ENCODE results near the gene CHRND.
"Not testable (repeated sequence)": the region's sequence is repeated elsewhere in the genome, so short reads cannot be mapped to it uniquely, and the experiment has no call there.

The CHRND gene

DNA sequence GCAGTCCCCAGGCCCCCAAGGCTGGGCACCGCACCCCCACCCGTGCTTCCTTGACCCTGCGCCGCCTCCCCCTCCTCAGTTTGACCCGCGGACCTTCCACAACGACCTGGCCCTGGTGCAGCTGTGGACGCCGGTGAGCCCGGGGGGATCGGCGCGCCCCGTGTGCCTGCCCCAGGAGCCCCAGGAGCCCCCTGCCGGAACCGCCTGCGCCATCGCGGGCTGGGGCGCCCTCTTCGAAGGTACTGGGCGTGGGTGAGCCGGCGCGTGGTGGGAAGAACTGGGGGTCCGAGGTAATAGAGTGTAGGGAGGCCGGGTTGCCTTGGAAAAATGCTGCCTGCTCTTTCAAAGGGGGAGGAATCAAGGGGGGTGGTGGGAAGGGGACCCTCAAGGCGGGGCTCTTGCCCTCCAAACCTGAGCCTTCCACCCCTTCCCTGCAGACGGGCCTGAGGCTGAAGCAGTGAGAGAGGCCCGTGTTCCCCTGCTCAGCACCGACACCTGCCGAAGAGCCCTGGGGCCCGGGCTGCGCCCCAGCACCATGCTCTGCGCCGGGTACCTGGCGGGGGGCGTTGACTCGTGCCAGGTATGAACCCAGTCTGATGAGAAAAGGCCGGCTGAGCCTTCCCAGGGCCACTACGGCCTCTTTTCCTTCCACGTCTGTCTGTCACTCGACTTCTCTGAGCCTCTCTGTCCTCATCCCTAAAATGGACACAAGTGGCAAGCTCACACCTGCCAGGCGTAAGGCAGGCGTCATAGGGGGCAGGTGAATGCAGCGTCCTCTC is 3.1 kb upstream of the CHRND start:
- H3K4me3 Mint-ChIP-seq = no peak overlapping the region
- H3K27me3 Mint-ChIP-seq = peaks cover 86% of the 10 kb centered on the region
- no peaks in the 10 kb centered on the region for H3K36me3 Mint-ChIP-seq
- CTCF ChIA-PET = interaction anchor here (0.5 to 3.6 kb wide), 7 partner anchors 8 to 187 kb away, joined by 3 to 14 read pairs (median 3); no protein-coding TSS in a partner anchor
- no peak for DNase-seq
- H3K27ac Mint-ChIP-seq = no peak overlapping the region
- no peaks in the 10 kb centered on the region for H3K9me3 Mint-ChIP-seq
- peaks cover 10% of the 10 kb centered on the region for H3K4me1 Mint-ChIP-seq

DNA sequence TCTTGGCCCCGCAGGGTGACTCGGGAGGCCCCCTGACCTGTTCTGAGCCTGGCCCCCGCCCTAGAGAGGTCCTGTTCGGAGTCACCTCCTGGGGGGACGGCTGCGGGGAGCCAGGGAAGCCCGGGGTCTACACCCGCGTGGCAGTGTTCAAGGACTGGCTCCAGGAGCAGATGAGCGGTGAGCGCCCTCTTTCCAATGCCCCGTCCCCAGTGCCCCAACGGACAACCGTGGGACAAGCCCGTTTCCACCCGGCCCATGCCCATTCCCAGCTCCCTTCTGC is 2.6 kb upstream of the CHRND start:
- CTCF ChIA-PET = interaction anchor here (1.0 to 3.6 kb wide), 4 partner anchors 9 to 79 kb away, joined by 3 to 14 read pairs (median 4); no protein-coding TSS in a partner anchor
- no peaks in the 10 kb centered on the region for H3K9me3 Mint-ChIP-seq
- peaks cover 13% of the 10 kb centered on the region for H3K4me1 Mint-ChIP-seq
- H3K27me3 Mint-ChIP-seq = peaks cover 92% of the 10 kb centered on the region
- no peak overlapping the region for H3K27ac Mint-ChIP-seq
- no peak overlapping the region for H3K4me3 Mint-ChIP-seq
- no peak for DNase-seq
- H3K36me3 Mint-ChIP-seq = no peaks in the 10 kb centered on the region

- DNase-seq = peak; percentile 50
- H3K36me3 Mint-ChIP-seq = no peaks in the 10 kb centered on the region
- peaks cover 94% of the 10 kb centered on the region for H3K27me3 Mint-ChIP-seq
- CTCF ChIA-PET = interaction anchor here (1.0 to 3.6 kb wide), 4 partner anchors 9 to 80 kb away, joined by 3 to 14 read pairs (median 4); no protein-coding TSS in a partner anchor
- no peak overlapping the region for H3K4me3 Mint-ChIP-seq
- no peak overlapping the region for H3K27ac Mint-ChIP-seq
- H3K9me3 Mint-ChIP-seq = no peaks in the 10 kb centered on the region
- peaks cover 19% of the 10 kb centered on the region for H3K4me1 Mint-ChIP-seq
Observed at GRCh38 chr2:232523682-232524597, 2.0 kb upstream of the CHRND start.

DNA sequence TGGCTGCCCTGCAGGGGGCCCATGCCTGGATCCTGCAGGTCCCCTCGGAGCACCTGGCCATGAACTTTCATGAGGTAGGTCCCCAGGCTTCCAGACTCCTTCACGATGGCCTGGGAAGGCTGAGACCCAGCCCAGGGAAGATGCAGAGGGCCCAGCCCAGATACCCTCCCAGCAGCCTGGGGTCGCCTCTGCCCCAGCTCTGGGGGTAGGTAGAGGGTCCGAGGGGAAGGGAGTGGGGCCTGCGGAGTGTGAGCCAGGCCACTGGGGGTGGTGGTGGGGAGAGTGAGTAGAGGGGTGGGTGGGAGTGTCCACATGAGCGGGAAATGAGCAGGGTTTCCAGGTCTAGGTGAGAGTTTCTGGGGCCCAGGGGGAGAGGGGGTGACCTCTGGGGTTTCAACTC is 1.2 kb upstream of the CHRND start:
- H3K27me3 Mint-ChIP-seq = peaks cover 89% of the 10 kb centered on the region

DNA sequence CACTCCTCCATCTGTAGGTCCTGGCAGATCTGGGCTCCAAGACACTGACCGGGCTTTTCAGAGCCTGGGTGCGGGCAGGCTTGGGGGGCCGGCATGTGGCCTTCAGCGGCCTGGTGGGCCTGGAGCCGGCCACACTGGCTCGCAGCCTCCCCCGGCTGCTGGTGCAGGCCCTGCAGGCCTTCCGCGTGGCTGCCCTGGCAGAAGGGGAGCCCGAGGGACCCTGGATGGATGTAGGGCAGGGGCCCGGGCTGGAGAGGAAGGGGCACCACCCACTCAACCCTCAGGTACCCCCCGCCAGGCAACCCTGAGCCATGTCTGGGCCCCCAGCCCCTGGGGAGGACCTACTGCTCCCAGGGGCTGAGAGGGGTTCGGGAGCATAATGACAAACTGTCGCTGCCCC is 761 bp upstream of the CHRND start:
- Mint-ChIP-seq H3K4me1 (peaks cover 24% of the 10 kb centered on the region), H3K9me3 (no peaks in the 10 kb centered on the region), H3K4me3 (no peak overlapping the region), H3K27me3 (peaks cover 87% of the 10 kb centered on the region), H3K36me3 (no peaks in the 10 kb centered on the region), H3K27ac (no peak overlapping the region)
- DNase-seq = no peak
- CTCF ChIA-PET = no interaction called here

More for the DNA sequence above, 1.2 kb upstream of the CHRND start:
- no peak for DNase-seq
- no peak overlapping the region for H3K4me3 Mint-ChIP-seq
- H3K27ac Mint-ChIP-seq = no peak overlapping the region
- H3K36me3 Mint-ChIP-seq = no peaks in the 10 kb centered on the region
- H3K4me1 Mint-ChIP-seq = peaks cover 24% of the 10 kb centered on the region
- CTCF ChIA-PET = no interaction called here
- no peaks in the 10 kb centered on the region for H3K9me3 Mint-ChIP-seq

DNA sequence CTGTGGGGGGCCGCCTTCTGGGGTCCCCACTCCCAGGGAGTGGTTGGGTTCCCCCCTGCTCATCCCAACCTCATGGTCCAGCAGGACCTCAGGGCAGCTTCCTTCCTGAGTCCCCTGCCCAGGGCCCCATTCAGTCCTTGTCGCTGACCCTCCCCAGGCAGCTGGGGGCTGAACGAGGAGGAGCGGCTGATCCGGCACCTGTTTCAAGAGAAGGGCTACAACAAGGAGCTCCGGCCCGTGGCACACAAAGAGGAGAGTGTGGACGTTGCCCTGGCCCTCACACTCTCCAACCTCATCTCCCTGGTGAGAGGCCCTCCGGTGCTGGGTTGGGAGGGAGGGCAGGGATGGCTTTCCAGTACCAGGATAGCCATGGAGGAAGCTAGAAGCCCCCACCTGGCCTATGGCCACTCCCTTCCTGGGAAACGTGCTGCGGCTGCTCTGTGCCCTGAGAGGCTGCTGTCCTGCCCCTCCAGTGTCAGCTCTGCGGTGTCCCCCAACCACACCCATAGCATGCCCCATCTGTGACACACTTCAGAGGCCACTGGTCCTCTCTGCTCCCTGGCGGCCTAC is 497 bp downstream of the CHRND start:
- Mint-ChIP-seq H3K4me1 (peaks cover 22% of the 10 kb centered on the region), H3K27ac (no peak overlapping the region), H3K4me3 (no peak overlapping the region), H3K36me3 (no peaks in the 10 kb centered on the region), H3K27me3 (peaks cover 79% of the 10 kb centered on the region), H3K9me3 (no peaks in the 10 kb centered on the region)
- no peak for DNase-seq
- CTCF ChIA-PET = no interaction called here

- no peaks in the 10 kb centered on the region for H3K9me3 Mint-ChIP-seq
- CTCF ChIA-PET = no interaction called here
- no peak overlapping the region for H3K27ac Mint-ChIP-seq
- H3K27me3 Mint-ChIP-seq = peaks cover 70% of the 10 kb centered on the region
- H3K36me3 Mint-ChIP-seq = no peaks in the 10 kb centered on the region
- no peak overlapping the region for H3K4me3 Mint-ChIP-seq
- DNase-seq = no peak
- peaks cover 22% of the 10 kb centered on the region for H3K4me1 Mint-ChIP-seq
Observed at GRCh38 chr2:232527905-232528470, 2.0 kb downstream of the CHRND start.

GRCh38 chr2:232528746-232529460 is 2.9 kb downstream of the CHRND start:
- CTCF ChIA-PET = no interaction called here
- Mint-ChIP-seq H3K27me3 (peaks cover 64% of the 10 kb centered on the region), H3K4me3 (no peak overlapping the region), H3K36me3 (no peaks in the 10 kb centered on the region), H3K4me1 (peaks cover 19% of the 10 kb centered on the region), H3K27ac (no peak overlapping the region), H3K9me3 (no peaks in the 10 kb centered on the region)
- peak; percentile 33 for DNase-seq

GRCh38 chr2:232529806-232530547 is 4.0 kb downstream of the CHRND start:
- H3K4me1 Mint-ChIP-seq = peaks cover 14% of the 10 kb centered on the region
- DNase-seq = no peak
- CTCF ChIA-PET = no interaction called here
- no peaks in the 10 kb centered on the region for H3K36me3 Mint-ChIP-seq
- H3K9me3 Mint-ChIP-seq = no peaks in the 10 kb centered on the region
- no peak overlapping the region for H3K27ac Mint-ChIP-seq
- peaks cover 60% of the 10 kb centered on the region for H3K27me3 Mint-ChIP-seq
- no peak overlapping the region for H3K4me3 Mint-ChIP-seq

GRCh38 chr2:232530626-232531260 is 4.8 kb downstream of the CHRND start:
- Mint-ChIP-seq H3K4me1 (peaks cover 14% of the 10 kb centered on the region), H3K4me3 (no peak overlapping the region), H3K9me3 (no peaks in the 10 kb centered on the region), H3K27me3 (peaks cover 60% of the 10 kb centered on the region), H3K36me3 (no peaks in the 10 kb centered on the region), H3K27ac (no peak overlapping the region)
- no peak for DNase-seq
- CTCF ChIA-PET = interaction anchor here (0.6 kb wide), 1 partner anchor 11 kb away, joined by 3 read pairs; no protein-coding TSS in a partner anchor

GRCh38 chr2:232532419-232532818 is 6.5 kb downstream of the CHRND start:
- Mint-ChIP-seq H3K4me3 (no peak overlapping the region), H3K36me3 (no peaks in the 10 kb centered on the region), H3K27me3 (peaks cover 50% of the 10 kb centered on the region), H3K27ac (no peak overlapping the region), H3K9me3 (peaks cover 5% of the 10 kb centered on the region), H3K4me1 (peaks cover 14% of the 10 kb centered on the region)
- CTCF ChIA-PET = no interaction called here
- DNase-seq = no peak

GRCh38 chr2:232532821-232533220 is 6.9 kb downstream of the CHRND start:
- H3K9me3 Mint-ChIP-seq, CTCF ChIA-PET, H3K27ac Mint-ChIP-seq, H3K36me3 Mint-ChIP-seq, H3K4me3 Mint-ChIP-seq, DNase-seq: not testable (repeated sequence)
- peaks cover 14% of the 10 kb centered on the region for H3K4me1 Mint-ChIP-seq
- peaks cover 50% of the 10 kb centered on the region for H3K27me3 Mint-ChIP-seq

Data from activated naive CD4-positive, alpha-beta T cell treated with anti-CD3 and anti-CD28 coated beads, Interleukin-2, amount 10 ng/mL, durations not matched to agents 7 days and 5 days (primary cell).